Measurements from ENCODE around the gene KIF16B.

GRCh38 chr20:16286601-16287000 lies 286.6 kb downstream of the KIF16B start:
- TF ChIP-seq MAX (IDR thresholded peaks at IDR 0.05; ENCODE audit: insufficient read depth, insufficient read length) (no peak), CTCF (IDR thresholded peaks at IDR 0.05; ENCODE audit: extremely low read depth in 1 of 2, insufficient read depth in 1 of 2, low read depth in 1 of 2, low read length in 2 of 2) (no peak), POLR2A (IDR thresholded peaks at IDR 0.05; ENCODE audit: low read depth, low read length) (no peak)
